SHP77 treated with DMSO at 0.1 percent for 48 hours (cell line): Measurements from ENCODE around the gene LRRC56.
A peak's percentile ranks its signal among the peaks of the same experiment; 100 is the strongest.
"Not testable (repeated sequence)": the region's sequence is repeated elsewhere in the genome, so short reads cannot be mapped to it uniquely, and the experiment has no call there.

ENCODE experiments used
- DNase-seq: peaks from one replicate; lab custom pipeline; 2025; lab: John Stamatoyannopoulos, UW

Gene LRRC56

DNA sequence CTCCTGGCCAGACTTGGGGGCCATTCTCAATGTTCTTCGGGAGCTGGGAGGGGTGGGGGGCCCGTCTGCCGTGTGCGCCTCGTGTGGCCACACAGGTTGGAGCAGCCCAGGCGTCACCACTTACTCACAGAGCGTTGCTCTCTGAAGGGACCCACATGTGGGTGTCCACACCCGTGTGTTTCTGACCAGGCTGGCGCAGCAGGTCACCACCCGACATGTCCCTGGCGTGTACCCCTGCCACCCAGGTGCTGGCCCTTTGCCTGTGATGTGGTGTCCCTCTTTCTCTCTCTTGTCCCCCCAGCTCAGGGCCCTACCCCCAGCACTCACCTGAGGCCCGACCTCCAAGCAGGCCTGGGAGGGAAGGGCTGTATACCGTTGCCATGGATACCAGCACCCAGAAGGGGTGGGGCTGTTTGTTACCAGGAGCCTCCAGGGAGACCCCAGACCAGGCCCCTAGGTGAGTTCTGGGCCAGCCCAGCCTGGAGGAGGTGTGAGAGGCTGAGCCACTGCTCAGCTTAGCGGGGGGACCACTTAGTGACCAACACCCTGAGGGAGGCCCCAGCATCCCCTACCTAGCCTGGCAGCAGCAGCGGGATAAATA is 21.8 kb downstream of the LRRC56 start:
- DNase-seq, result no peak

DNA sequence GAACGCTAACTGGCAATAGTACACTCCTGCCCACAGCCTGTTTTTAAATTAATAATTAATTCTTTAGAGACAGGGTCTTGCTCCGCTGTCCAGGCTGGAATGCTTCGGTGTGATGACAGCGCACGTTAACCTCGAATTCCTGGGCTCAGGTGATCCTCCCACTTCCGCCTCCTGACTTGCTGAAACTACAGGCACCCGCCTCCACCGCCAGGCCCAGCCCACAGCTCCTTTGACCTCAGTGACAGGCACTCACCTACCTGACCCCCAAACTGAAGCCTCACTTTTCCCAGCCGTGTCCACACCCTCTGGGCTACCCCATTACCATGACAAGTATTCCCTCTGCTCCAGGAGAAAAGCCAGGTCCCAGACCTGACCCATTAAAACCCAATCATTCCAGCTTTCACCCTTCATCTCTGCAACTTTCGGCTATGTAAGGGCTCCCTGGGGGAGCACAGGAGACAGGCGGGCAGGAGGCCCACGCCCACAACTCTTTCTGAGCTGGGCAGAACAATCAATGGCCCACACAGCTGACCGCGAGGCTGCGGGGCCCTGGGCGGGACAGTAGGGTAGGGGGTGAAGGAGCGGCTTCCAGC is 22.5 kb downstream of the LRRC56 start:
- no peak for DNase-seq

DNA sequence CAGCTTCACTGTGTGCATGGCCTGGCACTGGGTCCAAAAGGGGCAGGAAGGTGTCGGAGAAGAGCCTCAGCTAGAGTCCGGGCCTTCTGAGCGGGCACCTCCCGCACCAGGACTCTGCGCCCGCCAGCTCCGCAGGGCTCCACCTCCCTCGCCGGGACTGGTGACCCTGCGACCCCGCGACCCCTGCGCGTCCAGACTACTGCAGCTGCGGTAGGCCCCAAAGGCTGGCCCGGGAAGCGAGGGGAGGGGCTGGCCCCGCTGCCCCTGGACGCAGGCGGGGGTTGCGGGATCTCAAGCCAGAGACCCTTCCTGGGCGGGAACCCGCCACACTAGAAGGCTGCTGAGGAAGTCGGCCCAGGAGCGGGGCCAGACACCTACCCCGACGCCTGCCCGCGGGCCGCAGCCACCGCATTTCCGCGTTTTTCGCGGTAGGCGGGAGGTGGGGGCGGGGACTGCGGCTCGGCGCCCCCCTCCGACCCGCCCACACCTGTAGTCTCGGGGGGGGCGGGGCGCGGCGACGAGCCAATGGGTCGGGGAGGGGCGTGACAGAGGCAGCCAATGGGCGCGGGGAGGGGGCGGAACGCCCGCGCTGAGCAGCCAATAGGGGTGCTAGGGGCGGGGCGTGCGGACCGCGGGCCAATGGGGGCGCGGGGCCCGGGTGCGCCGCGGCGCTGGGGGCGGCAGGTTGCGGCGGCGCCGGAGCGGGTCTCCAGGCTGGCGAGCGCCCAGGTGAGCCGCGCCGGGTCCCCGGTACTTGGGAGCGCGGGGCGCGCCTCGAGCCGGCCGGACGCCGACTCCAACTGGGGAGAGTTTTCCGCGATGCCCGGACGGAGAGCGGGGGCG is 23.2 kb downstream of the LRRC56 start, which contains the start of the genes LMNTD2 and RASSF7:
LMNTD2 (minus strand) TSS at position 434 of the 843 bp plus-strand sequence; CDS start at position 412, 22 bp downstream.
RASSF7 (plus strand) TSS at position 666 of the 843 bp plus-strand sequence. CDS start 799 bp downstream, outside the sequence.
- DNase-seq, result peak; percentile 2

DNA sequence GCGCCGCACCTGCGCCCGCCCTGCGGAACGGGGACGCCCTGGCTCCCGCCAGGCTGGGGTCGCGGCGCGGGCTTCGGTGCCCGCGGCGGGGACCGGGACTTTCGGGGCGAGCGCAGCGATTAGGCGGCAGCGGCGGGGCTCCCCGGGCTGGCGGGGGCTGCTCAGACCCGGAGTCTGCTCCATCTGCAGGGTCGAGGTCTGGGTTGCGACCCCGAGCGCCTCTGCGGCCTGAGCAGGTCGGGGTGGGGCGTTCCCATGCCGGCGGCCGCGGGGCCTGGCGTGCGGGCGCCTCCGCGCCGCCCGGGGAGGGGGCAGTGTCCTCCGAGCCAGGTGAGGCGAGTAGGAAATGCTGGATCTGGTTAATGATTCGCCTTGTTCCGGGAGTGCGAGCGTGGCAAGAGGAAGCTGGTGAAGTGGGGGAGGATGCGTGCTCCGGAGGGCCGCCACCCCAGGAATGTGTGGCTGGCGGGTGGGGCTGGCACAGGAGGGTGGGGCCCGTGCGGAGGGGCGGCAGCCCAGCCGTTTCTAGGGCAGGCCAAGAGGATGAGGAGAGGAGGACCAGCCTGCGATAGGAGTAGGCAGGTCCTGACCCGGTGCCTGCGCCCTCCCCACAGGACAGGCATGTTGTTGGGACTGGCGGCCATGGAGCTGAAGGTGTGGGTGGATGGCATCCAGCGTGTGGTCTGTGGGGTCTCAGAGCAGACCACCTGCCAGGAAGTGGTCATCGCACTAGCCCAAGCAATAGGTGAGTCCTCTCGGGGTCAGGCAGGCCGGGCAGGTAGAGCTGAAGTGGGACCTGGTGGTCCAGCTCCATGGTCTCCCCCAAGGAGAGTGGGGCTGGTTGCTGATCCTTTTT is 24.0 kb downstream of the LRRC56 start:
- no peak for DNase-seq

DNA sequence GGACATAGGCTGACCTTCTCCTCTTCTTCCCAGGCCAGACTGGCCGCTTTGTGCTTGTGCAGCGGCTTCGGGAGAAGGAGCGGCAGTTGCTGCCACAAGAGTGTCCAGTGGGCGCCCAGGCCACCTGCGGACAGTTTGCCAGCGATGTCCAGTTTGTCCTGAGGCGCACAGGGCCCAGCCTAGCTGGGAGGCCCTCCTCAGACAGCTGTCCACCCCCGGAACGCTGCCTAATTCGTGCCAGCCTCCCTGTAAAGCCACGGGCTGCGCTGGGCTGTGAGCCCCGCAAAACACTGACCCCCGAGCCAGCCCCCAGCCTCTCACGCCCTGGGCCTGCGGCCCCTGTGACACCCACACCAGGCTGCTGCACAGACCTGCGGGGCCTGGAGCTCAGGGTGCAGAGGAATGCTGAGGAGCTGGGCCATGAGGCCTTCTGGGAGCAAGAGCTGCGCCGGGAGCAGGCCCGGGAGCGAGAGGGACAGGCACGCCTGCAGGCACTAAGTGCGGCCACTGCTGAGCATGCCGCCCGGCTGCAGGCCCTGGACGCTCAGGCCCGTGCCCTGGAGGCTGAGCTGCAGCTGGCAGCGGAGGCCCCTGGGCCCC is 24.8 kb downstream of the LRRC56 start:
- no peak for DNase-seq

DNA sequence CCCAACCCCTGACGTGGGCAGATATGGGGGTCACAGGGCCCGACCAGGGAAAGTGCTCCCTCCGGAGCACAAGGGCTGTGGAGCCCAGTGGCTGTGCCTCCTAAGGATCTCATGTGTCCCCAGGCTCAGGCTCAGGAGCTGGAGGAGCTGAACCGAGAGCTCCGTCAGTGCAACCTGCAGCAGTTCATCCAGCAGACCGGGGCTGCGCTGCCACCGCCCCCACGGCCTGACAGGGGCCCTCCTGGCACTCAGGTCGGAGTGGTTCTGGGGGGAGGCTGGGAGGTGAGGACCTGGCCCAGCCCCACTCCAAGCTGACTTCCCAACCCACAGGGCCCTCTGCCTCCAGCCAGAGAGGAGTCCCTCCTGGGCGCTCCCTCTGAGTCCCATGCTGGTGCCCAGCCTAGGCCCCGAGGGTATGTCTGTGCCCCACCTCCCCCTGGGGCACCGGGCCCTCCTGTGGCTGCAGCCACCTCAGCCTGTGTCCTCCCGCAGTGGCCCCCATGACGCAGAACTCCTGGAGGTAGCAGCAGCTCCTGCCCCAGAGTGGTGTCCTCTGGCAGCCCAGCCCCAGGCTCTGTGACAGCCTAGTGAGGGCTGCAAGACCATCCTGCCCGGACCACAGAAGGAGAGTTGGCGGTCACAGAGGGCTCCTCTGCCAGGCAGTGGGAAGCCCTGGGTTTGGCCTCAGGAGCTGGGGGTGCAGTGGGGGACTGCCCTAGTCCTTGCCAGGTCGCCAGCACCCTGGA is 25.9 kb downstream of the LRRC56 start:
- no peak for DNase-seq

DNA sequence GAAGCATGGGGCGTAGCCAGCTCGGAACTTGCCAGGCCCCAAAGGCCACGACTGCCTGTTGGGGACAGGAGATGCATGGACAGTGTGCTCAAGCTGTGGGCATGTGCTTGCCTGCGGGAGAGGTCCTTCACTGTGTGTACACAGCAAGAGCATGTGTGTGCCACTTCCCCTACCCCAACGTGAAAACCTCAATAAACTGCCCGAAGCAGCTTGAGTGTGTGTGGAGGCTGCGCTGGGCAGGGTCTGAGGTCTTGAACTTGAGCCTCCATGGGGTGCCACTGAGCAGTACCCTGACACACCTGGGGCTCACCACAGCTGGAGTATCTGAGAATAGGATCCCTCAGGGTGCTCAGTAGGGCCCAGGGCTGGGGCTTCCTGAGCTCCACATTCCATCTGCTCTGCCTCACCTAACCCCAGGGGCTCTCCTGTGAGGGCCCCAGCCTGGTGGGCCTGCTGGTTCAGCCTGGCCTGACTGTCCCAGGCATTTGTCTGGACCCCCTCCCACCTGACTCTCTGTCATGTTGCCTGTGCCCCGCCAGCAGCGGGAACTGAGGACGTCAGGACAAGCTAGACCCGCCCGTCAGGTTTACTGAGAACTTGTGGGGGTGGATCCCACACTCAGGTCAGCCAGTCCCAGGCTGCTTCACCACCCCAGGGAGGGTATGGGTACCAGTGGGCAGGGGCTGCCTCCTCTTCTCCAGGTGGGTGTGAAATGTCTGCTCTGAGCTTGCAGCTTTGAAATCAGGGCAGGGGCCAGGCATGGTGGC is 26.7 kb downstream of the LRRC56 start:
- no peak for DNase-seq

DNA sequence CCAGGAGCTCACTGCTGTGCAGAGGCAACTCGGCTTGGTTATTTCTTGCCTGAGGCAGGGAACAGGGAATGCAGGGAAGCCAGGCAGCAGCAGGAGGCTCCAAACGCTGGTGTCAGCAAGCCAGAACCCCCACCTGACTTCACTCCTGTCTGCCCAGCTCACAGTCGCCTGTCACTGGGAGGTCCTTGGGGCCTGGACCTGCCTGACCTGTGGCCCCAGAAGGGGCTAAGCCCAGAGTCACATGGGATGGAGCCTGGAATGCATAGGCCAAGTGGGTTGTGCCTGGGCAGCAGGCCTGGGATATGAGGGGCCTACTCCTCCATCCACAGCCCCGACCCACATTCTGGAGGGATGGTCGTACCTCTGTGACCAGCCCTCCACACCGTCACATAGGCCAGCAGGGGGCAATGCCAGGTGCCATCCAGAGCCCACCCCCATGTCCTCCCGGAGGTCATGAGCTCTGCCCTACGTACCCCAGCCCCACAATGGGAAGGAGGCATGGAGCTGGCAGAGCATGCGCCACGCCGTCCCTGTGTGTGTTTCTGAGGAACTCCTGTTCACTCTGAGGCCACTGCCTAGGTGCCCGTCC is 28.7 kb downstream of the LRRC56 start:
- DNase-seq, result no peak

DNA sequence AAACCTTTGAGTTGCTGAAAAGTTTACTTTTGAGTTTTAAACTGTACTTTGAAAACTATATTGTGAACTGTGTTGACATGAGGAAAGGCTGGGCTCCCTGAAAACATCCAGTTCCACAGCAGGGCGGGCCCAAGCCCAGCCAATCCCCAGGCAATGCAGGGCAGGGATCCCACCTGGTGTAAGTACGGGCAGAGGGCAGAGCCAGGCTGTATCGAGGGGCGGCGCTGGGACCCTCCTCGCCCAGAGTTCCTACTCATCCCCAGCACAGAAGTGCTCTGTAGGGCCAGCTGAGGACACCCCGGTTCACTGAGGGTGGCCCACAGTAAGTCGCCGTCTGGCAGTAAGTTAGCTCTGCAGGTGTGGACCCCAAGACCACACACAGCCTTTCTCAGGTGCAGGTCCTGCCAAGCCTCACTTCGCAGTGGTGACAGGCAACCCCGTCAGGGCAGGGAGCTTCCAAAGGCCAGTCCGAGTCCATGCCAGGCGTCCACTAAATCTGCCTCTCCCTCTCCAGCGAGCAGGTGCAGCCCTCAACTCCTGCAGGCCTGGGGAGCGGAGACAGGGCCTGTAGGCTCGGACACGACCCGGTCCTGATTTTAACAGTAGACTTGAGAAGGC is 29.8 kb downstream of the LRRC56 start:
- DNase-seq, result no peak

DNA sequence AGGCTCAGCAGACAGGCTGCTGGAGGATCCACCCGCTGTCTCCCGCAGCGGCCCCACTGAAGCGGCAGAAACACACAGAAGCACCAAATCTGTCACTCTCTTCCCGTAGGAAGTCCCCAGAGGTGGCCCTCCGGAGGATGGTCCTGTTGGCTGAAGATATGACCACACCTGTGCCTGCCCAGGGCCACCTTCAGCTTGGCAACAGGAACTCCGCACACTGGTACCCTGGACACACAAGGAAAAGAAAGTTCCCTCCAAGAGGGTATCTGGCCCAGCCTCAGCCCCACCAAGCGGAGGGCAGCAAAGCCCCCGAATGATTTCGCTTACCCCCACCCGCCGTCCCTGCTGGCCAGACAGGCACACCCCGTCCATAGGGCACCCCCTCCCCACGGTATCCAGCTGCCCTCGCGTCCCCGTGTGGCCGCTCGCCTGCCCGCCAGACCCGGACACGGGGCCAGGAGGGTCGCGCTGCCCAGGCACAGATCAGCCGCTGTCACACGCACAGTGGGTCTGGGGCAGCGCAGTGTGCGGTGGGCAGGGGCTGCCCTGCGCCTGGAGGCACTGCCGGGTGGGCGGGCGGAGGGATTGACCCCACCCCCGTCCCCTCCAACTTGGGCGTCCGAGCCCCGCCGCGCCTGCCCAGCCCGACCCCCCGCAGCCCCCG is 30.4 kb downstream of the LRRC56 start:
- no peak for DNase-seq

DNA sequence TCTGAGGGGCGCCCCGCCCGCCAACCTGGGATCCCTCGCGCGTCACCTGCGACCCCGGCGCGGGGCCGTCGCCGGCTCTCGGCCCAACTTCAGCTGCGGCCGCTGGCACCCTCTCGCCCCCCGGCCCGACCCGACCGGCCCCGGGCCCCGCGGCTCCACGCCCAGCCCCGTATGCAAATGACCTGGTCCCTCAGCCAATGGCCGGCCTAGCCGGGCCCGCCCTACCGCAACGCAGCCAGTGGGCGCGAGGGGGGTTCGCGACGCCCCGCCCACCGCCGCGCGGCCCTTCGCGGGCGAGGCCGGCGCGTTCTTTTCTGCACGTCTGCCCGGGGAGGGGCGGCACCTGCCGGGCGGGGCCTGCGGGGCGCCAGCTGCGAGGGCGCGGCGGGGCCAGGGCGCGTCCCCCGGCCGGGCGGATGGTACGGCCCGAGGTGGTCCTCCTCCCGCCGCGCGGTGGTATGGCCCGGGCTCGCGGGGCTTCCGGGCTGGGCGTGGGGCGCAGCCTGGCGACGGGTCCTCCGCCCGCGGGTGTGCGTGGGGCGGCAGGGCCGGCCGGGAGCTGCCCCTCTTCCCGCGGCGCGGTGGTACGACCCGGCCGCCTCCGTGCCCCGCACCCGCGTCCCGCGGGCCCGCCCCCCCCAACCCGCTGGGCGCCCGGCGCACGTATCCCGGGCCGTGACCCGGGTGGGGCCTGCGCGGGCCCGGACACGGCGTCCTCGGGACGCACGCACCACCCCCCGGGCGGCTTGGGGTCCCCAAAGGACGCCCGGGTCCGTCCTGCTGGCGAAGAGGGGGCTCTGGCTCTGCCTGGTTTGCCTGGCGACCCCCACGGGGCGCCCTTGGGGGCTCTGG is 31.2 kb downstream of the LRRC56 start:
- peak; percentile 31 for DNase-seq

DNA sequence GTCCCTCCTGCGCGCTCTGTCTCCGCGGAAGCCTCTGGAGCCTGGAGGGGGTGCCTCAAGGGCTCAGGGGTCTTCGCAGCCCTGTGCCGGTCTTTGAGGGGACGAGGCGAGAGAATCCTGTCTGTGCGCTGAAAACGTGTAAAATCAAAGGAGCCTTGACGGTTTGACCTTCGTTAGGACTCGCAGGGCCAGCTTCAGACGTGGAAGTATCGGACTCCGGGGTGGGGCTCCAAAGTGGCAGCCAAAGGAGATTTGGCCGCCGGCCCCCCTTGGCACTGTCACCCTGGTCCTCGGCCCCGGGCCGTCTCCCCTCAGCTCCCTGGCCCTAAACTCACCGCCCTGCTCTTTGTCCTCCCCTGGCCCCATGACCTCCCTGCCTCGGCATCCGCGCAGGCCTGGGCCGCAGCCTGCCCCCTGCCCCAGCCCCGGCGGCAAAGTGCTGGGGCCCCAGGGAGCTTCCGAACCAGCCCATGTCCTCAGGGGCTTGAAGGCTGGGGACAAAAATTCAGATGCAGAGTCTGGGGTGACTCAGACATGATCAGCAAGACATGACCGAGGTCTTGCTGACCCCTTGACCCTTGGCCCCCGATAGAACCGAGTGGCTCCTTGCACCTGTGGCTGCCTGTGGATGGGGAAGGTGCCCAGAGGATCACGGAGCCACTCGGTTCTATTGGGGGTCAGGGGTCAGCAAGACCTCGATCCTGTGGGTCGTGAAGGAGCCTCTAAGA is 32.0 kb downstream of the LRRC56 start:
- DNase-seq, result no peak

DNA sequence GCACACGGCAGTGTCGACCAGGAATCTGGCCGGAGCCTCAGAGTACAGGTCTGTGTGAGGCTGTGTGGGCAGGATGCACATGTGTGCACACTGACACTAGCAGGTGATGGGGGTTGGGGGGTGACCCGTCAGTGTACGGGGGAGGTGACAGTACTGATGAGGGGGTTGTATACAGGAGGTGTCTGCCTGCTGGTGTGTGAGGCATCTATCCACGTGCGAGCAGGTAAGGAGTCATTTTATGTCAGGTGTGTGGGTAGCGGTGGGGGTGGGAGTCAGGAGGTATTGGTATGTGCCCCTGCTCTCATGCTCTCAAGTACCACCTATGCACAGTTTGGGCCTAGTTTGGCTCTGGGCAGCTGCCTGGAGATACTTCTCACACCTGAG is 34.5 kb downstream of the LRRC56 start:
- DNase-seq, result no peak

DNA sequence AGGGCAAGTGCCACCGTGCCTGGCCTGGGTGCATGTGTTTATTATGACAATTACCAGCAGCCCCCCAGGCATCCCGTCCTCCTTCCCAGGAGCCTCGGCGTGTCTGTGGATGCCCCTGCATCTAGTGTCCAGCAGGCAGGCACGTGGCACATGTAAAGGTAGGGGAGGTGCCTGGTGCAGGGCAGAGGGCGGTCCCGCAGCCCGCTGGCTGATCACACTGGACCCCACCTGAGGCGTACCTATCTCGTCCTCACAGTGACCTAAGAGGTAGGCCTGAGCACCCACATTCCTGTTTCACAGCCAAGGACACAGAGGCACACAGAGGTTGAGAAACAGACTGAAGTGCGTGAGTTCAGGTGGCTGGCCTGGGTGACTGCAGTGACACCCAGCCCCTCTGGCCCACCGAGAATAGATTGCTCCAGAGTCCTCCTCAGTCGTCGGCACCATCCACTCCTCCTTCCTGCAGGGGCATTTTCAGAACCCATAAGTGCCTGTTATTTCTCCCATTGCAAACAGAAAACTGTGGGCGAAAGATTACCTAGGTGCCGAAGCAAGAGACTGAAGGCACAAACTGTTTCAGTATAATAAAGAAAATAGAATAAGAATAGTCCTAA is 35.9 kb downstream of the LRRC56 start:
- DNase-seq, result no peak

DNA sequence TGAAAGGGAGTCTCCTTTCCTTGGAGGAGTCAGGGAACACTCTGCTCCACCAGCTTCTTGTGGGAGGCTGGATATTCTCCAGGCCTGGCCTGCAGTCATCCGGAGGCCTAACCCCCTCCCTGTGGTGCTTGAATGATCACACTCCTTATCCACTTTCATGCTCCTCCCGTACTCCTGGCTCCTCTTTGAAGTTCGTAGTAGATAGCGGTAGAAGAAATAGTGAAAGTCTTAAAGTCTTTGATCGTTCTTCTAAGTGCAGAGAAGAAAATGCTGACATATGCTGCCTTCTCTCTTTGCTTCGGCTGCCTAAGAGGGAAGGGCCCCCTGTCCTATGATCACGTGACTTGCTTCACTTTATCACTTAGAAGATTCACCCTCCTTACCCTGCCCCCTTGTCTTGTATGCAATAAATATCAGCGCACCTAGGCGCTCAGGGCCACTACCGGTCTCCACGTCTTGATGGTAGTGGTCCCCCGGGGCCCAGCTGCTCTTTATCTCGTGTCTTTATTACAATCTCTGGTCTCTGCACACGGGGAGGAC is 36.8 kb downstream of the LRRC56 start:
- DNase-seq, result not testable (repeated sequence)

DNA sequence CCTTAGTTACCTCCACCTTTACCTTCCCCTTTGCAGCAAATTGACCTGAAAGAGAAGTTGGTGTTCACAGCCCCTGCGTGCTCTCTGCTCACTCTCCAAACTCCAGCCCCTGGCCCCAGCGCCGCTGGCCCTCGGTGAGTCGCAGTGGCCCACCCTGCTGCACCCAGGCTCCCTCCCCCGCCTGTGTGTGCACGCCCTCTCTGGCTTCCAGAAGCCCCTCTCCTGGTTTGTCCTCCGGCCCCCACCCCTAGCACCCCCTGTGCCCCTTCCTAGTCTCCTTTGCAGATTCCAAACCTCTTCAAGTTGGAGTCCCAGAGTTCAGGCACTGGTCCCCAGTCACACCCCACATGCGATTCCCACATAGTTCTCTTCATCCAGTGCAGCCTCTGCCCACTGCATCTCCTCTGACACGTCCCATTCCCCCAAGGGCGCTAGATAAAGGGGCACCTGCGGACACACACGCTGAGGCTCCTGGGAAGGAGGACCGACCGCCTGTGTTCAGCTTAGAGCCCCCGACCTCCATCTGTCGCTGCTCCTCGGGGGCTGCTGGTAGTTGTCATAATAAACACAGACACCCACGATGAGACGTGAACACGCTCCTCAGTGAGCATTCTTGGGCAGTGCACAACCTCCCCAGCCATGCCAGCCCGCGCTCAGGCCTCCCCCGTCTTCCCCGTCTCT is 37.4 kb downstream of the LRRC56 start:
- DNase-seq, result no peak
